Stimulated activated CD8-positive, alpha-beta memory T cell treated with anti-CD3 and anti-CD28 coated beads, Interleukin-2, amount 100 ng/mL, for 1 hour (primary cell): Measurements from ENCODE around the gene GAPT.

Experiments
- DNase-seq, 2 donors: peaks; one replicate each; pipeline ENCODE4 v3.0.0-alpha.2; 2020; ENCODE audit warnings: low read depth in 2 of 2

Gene GAPT

DNA sequence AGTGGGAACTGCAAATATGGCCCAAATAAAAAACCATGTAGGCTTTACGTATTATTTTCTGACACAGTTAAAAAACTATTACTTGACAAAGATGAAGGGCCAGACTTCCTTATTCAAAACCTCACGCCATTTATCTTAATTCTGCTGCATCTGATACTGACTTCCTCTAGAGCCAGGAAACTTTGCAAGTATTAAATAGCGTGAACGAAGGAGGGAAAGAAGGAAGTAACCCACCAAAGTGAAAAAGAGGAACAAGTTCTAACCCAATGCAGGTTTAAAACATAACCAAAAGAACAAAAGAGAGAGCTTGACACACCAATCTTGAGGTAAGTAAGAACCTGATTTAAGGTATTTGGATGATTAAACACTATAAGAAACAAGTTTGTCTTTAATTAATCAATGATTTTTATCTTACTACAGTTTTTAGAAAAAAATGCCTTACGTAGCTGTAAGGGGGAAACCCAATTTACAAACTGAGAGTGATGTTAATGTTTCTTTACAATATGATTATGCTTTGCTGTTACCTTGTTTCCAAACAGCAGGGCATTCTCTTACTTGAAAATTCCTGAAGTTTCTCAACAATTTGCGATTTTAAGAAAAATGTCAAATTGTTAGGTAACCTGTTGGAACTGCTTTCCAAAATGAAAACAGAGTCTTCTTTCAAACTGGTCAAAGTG lies at the start of gene GAPT:
GAPT (plus strand) TSS at position 220 of the 677 bp plus-strand sequence. CDS start 3,102 bp downstream, outside the sequence.
- no peak for DNase-seq

GRCh38 chr5:58444805-58445204 lies 46.4 kb upstream of the GAPT start:
- DNase-seq, result no peak

GRCh38 chr5:58446024-58446423 lies 45.2 kb upstream of the GAPT start:
- no peak for DNase-seq

DNA sequence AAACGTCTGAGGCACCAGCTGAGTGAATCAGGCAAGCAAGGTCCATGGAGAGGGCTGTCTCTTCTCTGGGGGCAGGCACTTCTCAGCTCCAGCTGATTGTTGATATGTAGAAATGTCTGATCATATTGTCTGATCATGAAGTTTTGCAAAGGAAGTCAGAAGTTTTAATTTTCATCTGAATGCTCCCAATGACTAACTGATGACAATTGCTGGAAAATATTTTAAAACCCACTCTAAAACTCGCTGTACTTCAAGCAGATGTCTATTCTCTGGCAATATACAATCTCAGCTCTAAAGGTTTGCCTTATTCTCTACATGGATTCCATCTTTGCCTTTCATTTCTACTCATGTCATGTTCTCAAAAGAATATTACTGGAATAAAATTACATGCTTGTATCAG lies 44.0 kb upstream of the GAPT start:
- no peak for DNase-seq

- no peak for DNase-seq
Measured at GRCh38 chr5:58450018-58450417, 41.2 kb upstream of the GAPT start.

DNA sequence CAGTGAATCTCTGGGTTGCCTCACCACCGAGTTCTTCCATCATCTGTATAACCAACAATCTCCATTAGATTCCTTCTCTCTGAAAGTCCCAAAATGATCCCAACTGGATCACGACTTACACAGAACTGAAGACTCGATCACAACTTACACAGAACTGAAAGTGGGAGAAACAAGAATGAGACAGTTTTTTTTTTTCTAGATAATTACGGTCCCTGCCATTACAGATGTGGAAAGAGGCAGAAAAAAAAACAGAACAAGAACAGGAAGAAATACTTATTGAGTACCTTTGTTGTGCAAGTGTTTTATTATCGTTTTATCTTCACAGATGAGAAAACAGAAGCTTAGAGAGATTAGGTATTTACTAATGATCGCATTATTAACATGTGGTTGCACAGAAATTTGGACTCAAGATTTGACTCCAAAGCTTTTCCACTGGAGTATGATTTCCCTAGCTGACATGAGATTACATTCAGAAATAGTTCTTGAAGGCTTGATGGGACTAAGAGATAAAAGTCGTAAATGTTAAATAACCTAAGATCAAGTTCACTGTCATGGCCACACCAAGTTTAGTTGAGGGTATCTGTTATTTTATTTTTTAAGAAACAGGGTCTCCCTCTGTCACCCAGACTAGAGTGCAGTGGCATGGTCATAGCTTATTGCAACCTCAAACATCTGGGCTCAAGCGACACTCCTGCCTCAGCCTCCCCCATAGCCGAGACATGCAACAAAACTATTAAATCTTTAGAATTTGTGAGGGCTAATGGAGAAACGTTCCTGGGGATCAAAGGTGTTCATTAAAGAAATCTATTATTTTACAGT lies 40.2 kb upstream of the GAPT start:
- DNase-seq, result no peak

DNA sequence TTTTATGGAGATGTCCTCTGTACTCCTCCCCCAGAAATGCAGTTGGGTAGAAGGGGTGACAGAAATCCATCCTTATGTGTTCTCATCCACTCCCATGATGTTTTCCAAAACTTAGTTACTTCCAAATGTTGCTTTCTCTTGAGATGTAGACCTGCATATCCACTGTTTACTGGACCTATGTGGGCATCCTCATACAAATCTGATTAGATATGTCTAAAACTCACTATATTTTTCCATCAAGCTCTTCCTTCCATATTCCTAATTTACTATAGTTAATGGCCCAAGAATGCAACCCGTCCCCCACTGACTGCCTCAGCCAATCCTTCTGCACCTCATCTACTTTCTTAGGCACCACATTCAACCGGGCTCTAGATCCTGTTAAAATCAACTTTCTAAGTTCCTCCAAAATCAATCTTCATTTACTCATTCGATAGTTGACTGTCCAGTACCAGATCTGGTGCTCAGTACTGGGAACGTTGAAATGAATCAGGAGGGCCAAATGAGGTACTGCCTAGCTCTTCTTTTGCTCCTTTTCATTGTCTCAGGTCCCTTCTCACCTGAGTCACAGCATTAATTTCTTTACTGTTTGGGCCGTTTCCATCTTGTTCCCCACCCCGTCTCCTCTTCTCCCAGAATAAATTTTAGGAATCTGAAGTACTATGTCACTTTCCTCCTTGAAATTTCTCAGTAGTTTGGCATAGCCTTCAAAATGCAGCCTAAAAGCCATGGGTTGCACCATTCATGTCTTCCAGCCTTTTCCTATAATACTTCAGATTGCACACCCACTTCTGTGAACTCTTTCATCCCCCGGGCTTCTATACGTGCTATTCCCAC lies 39.3 kb upstream of the GAPT start:
- no peak for DNase-seq

GRCh38 chr5:58452566-58453258 lies 38.5 kb upstream of the GAPT start:
- no peak for DNase-seq

- no peak for DNase-seq
Measured at GRCh38 chr5:58453306-58453705, 37.9 kb upstream of the GAPT start.

GRCh38 chr5:58454025-58454424 lies 37.2 kb upstream of the GAPT start:
- DNase-seq, result no peak

- no peak for DNase-seq
Measured at GRCh38 chr5:58455066-58455465, 36.2 kb upstream of the GAPT start.

- DNase-seq, result no peak
Measured at GRCh38 chr5:58455480-58455879, 35.8 kb upstream of the GAPT start.

- DNase-seq, result no peak
Measured at GRCh38 chr5:58456026-58456425, 35.2 kb upstream of the GAPT start.

DNA sequence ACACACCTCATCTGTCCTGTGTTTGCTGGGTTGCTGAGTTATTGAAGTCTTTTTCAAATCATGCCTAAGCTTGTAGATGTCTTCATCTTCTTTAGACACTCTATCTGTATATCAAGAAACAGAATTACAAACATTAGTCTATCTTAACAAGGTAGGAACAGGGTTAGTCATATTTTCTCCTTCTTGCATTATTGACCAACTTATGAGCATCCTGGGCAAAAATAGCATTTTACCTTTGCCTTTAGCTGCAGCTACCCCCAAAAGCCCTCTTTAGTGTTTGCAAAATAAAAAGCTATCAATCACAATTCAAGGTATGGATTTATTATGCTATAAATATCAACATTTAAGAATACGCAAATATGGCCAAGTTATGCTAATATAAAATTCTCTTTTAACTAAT lies 34.7 kb upstream of the GAPT start:
- DNase-seq, result no peak

GRCh38 chr5:58457050-58457449 lies 34.2 kb upstream of the GAPT start:
- DNase-seq, result no peak

DNA sequence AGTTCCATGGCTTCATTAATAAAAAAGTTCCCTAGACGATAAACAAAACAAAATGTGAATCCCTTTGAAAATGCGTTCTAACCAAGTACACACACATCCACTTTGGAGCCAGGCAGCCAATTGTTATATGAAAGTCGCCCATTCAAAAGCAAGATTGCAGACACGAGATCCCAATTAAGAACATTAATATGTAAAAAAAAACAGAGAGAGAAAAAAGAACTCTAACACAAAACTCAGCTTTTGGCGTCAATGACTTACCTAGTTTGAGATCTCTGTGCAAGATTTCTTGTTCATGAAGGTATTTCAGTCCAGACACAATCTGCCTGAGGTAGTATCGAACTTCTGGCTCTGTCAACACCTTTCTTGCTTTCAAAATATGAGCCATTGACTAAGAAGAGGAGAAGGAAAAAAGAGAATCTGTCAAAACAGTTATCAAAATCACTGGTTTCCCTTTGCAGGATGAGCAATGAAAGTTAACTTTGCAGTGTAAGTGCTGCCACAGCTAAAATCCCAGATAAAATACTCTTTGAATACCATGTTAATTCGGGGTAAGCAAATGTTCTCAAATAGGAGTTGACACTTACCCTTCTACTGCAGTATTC lies 33.0 kb upstream of the GAPT start:
- DNase-seq, result no peak

DNA sequence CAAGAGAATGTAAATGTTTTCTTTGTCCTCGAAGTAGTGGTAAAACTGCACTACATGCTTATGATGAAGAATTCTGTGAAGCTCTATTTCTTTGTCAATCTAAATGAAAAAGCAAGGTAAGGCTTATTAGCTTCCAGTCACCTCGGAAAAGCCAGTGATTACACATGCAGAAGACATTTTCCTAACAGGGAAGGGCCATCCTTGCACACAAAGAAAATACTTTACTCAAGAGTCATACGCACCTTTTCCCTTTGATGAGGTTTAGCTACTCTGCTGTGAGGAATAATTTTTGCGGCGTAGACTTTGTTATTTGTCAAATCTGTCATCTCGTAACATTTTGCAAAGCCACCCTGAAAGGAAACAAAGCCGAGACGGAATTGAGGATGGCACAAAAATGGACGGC lies 32.5 kb upstream of the GAPT start:
- DNase-seq, result no peak

DNA sequence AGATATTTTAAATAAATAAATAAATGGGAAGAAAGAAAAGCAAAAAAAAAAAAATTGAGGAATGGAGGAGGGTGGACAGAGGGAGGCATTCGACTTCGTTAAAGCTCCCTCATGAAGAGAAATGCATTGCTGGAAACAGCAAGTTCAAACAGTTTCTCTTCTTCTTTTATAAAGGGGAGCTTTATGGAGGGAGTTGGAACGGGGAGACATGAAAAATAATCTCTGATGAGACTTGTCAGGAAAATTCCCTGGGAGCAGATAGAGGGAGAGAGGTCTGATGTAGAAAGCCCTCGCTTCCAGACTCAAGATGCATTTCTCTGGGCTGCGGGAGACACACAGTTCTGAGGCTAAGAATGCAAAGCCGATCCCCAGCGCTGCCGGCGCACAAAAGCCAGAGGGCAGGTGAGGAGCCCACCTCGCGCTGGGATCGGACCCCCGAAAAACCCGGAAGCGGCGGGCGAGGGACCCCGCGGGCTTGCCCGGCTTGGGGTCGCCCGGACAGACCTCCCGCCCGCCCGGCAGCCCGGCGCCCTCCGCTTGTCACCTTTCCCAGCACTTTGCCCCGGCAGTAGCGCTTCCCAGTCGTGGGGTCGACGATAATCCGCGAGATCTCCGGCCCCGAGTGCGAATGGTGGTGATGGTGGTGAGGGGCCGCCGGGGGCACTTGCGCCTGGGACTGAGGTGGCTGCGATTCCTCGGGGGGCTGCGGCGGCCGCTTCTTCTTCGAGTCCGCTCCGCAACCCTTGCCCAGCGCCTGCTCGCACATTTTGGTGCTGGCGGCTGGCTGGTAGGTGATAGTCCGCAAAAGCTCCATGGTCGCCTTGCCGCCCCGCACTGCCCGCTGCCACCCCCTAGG lies 31.9 kb upstream of the GAPT start:
- DNase-seq, result peak in 1 of 2 donors; percentile 4

- DNase-seq, result peak; percentile 84 to 86
Measured at GRCh38 chr5:58460002-58460731, 31.1 kb upstream of the GAPT start, which contains the start of gene PLK2. PLK2 (minus strand) TSS chr5:58460086; CDS start chr5:58459959, 127 bp downstream.
